Cardiac muscle cell (in vitro differentiated cells and primary cell): ENCODE measurements around the gene CCNQ. TPM values are rescaled to one million over a fixed set of nuclear protein-coding genes. Genes with fewer than 3 reads are reported as not detected.

Experiments used
- DNase-seq, 2 donors: peaks; one replicate each; pipeline versions ENCODE4 v3.0.0 to v3.0.0-alpha.2; 2010 to 2017; ENCODE audit warnings: low read depth in 1 of 2, low spot score in 1 of 2
- H3K27ac ChIP-seq: fragments of 200-600 bp; sonication (generic); 2 replicates; pipeline ENCODE4 v1.5.1; 2016
- H3K27me3 ChIP-seq: fragments of 200-600 bp; sonication (generic); 2 replicates; pipeline ENCODE4 v1.6.0; 2016; ENCODE audit warnings: control low read depth
- H3K36me3 ChIP-seq: fragments of 200-600 bp; sonication (generic); 2 replicates; pipeline ENCODE4 v1.5.1; 2016; ENCODE audit warnings: control low read depth
- H3K4me1 ChIP-seq: fragments of 200-600 bp; sonication (generic); 2 replicates; pipeline ENCODE4 v1.8.1; 2017; ENCODE audit warnings: low read depth, mild to moderate bottlenecking, mixed run types
- H3K4me3 ChIP-seq: fragments of 200-600 bp; sonication (generic); 2 replicates; pipeline ENCODE4 v1.5.1; 2016; ENCODE audit warnings: mild to moderate bottlenecking
- H3K9me3 ChIP-seq: fragments of 200-600 bp; sonication (generic); 2 replicates; pipeline ENCODE4 v1.5.1; 2017; ENCODE audit warnings: low read depth, mild to moderate bottlenecking, control low read depth
- polyA plus RNA-seq: library from polyadenylated mRNA; unstranded; fragments of >200 nt; fragmentation: Nextera tagmentation; extraction: Ambion mirVana; gene quantifications from 2 replicates; pipeline ENCODE4 v1.2.1, GENCODE V29; 2016
- total RNA-seq: library from RNA; depleted of rRNA; stranded (reverse); fragments of >200 nt; gene quantifications from 2 replicates; pipeline ENCODE4 v1.2.3, GENCODE V29; 2016
- TF ChIP-seq, protein P1 (sequence below): IDR thresholded peaks from 2 replicates; pipeline ENCODE4 v1.5.1; 2012; ENCODE audit warnings: low read depth, mild to moderate bottlenecking, low read length

Gene CCNQ
- total and polyA plus RNA-seq, 2 experiments from 2014 or later, result 28.5 to 37.0 TPM

DNA sequence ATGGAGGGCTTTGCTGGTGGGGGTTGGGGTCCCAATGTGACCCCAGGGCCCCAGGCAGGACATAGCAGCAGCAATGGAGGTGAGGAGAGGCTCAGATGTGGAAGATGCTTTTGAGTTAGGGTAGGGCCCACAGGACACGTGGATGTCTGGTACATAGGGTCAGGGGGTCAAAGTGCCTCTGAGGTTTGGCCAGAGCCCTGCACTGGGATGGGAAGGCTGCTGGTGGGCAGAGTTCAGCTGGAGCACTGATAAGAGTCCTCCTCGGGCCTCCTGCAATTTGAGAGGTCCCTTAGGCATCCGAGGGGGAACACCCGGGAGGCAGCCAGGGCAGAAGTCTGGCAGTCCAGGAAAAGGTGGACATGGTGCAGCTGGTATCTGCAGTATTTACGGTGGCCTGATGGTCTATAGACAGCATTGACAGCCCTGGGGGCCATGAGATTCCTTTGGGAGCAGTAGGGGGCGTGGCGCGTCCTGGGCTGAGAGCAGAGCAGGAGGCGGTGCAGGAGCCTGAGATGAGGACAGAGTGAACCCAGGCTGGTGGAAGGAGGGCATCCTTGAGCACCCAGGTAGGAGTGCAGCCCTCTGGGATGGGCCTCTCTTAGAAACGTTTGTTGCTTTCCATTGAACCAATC lies 22.6 kb downstream of the CCNQ start:
- Histone ChIP-seq H3K36me3 (no peaks in the 10 kb centered on the region), H3K9me3 (no peaks in the 10 kb centered on the region)
- no peak for DNase-seq

DNA sequence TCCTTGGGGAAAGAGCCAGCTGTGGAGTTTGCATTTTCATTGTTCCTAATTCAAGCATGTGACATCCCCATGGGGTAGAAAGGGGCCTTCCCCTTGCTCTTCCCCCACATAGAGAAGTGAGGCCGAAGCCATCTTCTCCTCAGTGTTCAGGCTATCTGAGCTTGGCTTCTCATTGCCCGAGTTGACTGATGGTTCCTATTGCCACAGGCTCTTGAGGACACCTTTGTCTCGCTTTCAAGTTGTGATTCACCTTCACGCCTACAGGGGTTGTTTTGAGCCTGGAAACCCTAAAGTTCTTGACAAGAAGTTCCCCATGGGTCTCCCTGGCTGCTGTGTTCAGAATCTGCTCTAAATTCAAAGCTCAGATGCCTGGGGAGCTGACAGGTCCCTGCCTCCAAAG lies 25.0 kb downstream of the CCNQ start:
- no peaks in the 10 kb centered on the region for H3K9me3 ChIP-seq
- TF ChIP-seq, protein P1, sequence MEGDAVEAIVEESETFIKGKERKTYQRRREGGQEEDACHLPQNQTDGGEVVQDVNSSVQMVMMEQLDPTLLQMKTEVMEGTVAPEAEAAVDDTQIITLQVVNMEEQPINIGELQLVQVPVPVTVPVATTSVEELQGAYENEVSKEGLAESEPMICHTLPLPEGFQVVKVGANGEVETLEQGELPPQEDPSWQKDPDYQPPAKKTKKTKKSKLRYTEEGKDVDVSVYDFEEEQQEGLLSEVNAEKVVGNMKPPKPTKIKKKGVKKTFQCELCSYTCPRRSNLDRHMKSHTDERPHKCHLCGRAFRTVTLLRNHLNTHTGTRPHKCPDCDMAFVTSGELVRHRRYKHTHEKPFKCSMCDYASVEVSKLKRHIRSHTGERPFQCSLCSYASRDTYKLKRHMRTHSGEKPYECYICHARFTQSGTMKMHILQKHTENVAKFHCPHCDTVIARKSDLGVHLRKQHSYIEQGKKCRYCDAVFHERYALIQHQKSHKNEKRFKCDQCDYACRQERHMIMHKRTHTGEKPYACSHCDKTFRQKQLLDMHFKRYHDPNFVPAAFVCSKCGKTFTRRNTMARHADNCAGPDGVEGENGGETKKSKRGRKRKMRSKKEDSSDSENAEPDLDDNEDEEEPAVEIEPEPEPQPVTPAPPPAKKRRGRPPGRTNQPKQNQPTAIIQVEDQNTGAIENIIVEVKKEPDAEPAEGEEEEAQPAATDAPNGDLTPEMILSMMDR, result no peak
- H3K27me3 ChIP-seq, result no peaks in the 10 kb centered on the region
- H3K4me1 ChIP-seq, result no peaks in the 10 kb centered on the region
- no peaks in the 10 kb centered on the region for H3K36me3 ChIP-seq
- H3K4me3 ChIP-seq, result no peak overlapping the region
- no peak for DNase-seq
- no peak overlapping the region for H3K27ac ChIP-seq

More for the DNA sequence above, 22.6 kb downstream of the CCNQ start:
- TF ChIP-seq, protein P1, result no peak
- Histone ChIP-seq H3K27me3 (no peaks in the 10 kb centered on the region), H3K27ac (no peak overlapping the region), H3K4me1 (no peaks in the 10 kb centered on the region), H3K4me3 (no peak overlapping the region)

DNA sequence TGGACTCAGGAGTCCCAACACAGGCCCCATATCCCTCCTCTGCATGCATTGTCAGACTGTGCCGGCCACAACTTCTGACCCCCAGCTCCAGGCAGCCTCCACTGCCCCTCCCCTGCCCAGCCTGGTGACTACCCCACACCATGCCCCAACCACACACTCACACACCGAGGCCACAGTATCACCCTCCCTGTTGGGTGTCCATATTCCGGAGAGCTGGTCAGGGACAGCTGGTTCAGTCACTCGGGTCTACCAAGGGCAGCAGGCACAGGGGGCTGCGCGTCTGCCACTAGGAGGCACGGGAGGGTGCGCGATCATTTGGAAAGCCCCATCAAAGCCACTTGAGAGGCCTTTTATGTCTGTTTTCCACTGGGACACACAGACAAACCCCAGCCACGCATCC lies 26.3 kb downstream of the CCNQ start:
- H3K4me3 ChIP-seq, result no peak overlapping the region
- no peaks in the 10 kb centered on the region for H3K4me1 ChIP-seq
- no peaks in the 10 kb centered on the region for H3K27me3 ChIP-seq
- H3K27ac ChIP-seq, result no peak overlapping the region
- DNase-seq, result no peak
- H3K9me3 ChIP-seq, result no peaks in the 10 kb centered on the region
- no peaks in the 10 kb centered on the region for H3K36me3 ChIP-seq
- TF ChIP-seq, protein P1, result no peak

DNA sequence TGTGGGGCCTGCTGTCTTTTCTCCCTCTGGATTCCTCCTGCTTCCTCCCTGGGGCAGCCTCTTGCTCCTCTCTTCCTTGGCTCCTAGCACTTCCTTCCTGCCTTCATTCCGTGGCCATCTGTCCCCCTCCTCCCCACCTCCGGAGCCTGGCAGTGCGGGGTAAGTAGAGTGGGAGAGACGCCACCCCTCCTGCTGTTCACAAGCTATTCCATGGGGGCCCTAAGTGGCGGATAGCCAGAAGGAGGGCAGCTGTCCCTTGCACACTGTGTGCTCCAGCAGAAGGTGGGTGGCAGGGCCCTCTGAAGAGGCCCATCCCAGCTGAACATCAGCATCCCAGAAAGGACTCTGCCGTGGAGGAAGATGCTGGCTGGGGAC lies 27.4 kb downstream of the CCNQ start:
- TF ChIP-seq, protein P1, result no peak

DNA sequence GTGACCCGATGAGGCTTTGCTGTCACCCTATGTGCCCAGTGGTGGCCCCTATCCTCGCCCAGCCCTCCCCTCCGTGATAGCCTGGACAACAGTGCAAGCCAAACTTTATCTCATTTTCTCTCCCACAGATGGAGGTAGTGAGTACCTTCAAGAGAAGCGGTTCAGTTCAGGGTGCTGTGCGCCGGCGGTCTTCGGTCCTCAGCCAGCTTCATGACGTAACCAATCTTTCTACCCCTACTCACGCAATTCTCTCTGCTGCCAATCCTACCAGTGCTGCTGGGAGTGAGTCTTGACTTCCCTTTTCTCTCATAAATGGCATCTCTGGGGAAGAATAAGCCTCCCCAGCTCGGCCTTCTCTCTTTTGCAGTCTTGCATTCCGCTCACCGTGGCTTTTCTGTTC lies 29.5 kb downstream of the CCNQ start:
- Histone ChIP-seq H3K36me3 (no peaks in the 10 kb centered on the region), H3K4me3 (no peak overlapping the region), H3K27ac (no peak overlapping the region), H3K4me1 (no peaks in the 10 kb centered on the region), H3K27me3 (no peaks in the 10 kb centered on the region), H3K9me3 (no peaks in the 10 kb centered on the region)
- no peak for DNase-seq
- TF ChIP-seq, protein P1, result no peak

More for the DNA sequence above, 27.4 kb downstream of the CCNQ start:
- no peaks in the 10 kb centered on the region for H3K36me3 ChIP-seq
- no peaks in the 10 kb centered on the region for H3K27me3 ChIP-seq
- H3K4me1 ChIP-seq, result no peaks in the 10 kb centered on the region
- no peak overlapping the region for H3K27ac ChIP-seq
- no peak overlapping the region for H3K4me3 ChIP-seq
- no peaks in the 10 kb centered on the region for H3K9me3 ChIP-seq
- DNase-seq, result no peak
